GM18499 (cell line): ENCODE results near the gene LRIF1.

Source experiments
- ATAC-seq: cut with Tn5 transposase; IDR thresholded peaks from one replicate; pipeline ENCODE4 v1.9.1; 2021; ENCODE audit warnings: moderate number of reproducible peaks; ENCODE audit not compliant: insufficient read depth, unreplicated experiment

Gene LRIF1

GRCh38 chr1:110898734-110899457 lies 64.8 kb downstream of the LRIF1 start:
- ATAC-seq, result no peak

DNA sequence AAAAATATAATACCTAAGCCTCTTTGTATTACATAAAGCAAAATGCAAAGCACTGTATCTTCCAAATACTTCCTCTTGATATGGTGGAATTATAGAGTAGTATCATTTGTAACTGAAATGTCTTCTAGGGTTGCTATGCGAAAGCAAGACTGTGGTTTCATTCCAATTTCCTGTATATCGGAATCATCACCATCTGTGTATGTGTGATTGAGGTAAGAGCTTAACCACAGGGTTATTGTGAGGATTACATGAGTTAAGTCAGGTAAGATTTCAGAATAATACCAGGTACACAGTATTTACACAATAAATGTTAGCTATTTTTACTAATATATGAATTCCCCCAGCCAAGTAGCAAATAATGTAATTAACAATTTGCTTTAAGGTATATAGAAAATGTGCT lies 66.0 kb downstream of the LRIF1 start:
- no peak for ATAC-seq
